IMR-90 (cell line): ENCODE measurements around the gene LINS1. TPM values are rescaled to one million over a fixed set of nuclear protein-coding genes. Genes with fewer than 3 reads are reported as not detected.

Experiments used
- ATAC-seq: fragments of 200-7000 bp; cut with Tn5 transposase; 2 replicates; pipeline ENCODE4 v1.9.1; 2020; ENCODE audit warnings: low read depth, mild to moderate bottlenecking, moderate library complexity
- BruUV-seq: library from RNA; stranded (reverse); fragments of 400-500 nt; replicated peaks from 2 replicates; lab custom pipeline; 2021; lab: Mats Ljungman, UMichigan
- CTCF ChIA-PET: fragments of 300-600 bp; formaldehyde crosslinking; extraction: SDS; loops from one replicate; lab custom pipeline; 2021; ENCODE audit warnings: antibody characterized with exemption; lab: Yijun Ruan, JAX
- POLR2A ChIA-PET: fragments of 300-600 bp; sonication (Branson Sonifier 250); formaldehyde crosslinking; loops from one replicate; lab custom pipeline; 2022; ENCODE audit warnings: antibody characterized with exemption; ENCODE audit not compliant: unreplicated experiment; lab: Charles Lee
- DNase-seq: peaks from one replicate; pipeline ENCODE4 v3.0.0; 2013
- H2AFZ ChIP-seq: replicated peaks from 2 replicates; pipeline ENCODE3; 2013; ENCODE audit warnings: low read length, mild to moderate bottlenecking; ENCODE audit not compliant: poor library complexity
- H2AK5ac ChIP-seq: 2 replicates; pipeline ENCODE4 v1.6.1; 2013; ENCODE audit warnings: low read depth, low read length, inconsistent platforms
- H2AK9ac ChIP-seq: replicated peaks from 2 replicates; pipeline ENCODE3; 2013; ENCODE audit warnings: mild to moderate bottlenecking, low read depth, low read length, moderate library complexity; ENCODE audit not compliant: poor library complexity
- H2BK120ac ChIP-seq: 2 replicates; pipeline ENCODE4 v1.6.1; 2013; ENCODE audit warnings: low read depth, low read length, inconsistent platforms
- H2BK15ac ChIP-seq: 3 replicates; pipeline ENCODE4 v1.6.1; 2013; ENCODE audit warnings: low read depth, low read length, inconsistent platforms
- H2BK20ac ChIP-seq: 2 replicates; pipeline ENCODE4 v1.6.1; 2013; ENCODE audit warnings: low read depth, mild to moderate bottlenecking, inconsistent platforms, low read length, moderate library complexity
- H2BK5ac ChIP-seq: 2 replicates; pipeline ENCODE4 v1.6.1; 2013; ENCODE audit warnings: mild to moderate bottlenecking, low read depth, low read length, inconsistent platforms; ENCODE audit not compliant: poor library complexity, severe bottlenecking
- H3K14ac ChIP-seq: replicated peaks from 2 replicates; pipeline ENCODE4 v1.6.1; 2013; ENCODE audit warnings: low read depth, low read length, inconsistent platforms
- H3K18ac ChIP-seq: 2 replicates; pipeline ENCODE4 v1.6.1; 2013; ENCODE audit warnings: low read depth, low read length, control low read depth
- H3K23ac ChIP-seq: 2 replicates; pipeline ENCODE4 v1.6.1; 2013; ENCODE audit warnings: low read depth, low read length, inconsistent platforms
- H3K27ac ChIP-seq: 2 replicates; pipeline ENCODE4 v1.5.1; 2013; ENCODE audit warnings: mild to moderate bottlenecking, control low read depth, low read length; ENCODE audit not compliant: insufficient read depth
- H3K27me3 ChIP-seq: 2 replicates; pipeline ENCODE4 v1.6.1; 2013; ENCODE audit warnings: low read length; ENCODE audit not compliant: control insufficient read depth, insufficient read depth
- H3K36me3 ChIP-seq: 2 replicates; pipeline ENCODE4 v1.6.1; 2013; ENCODE audit warnings: low read length, mixed read lengths; ENCODE audit not compliant: control insufficient read depth, insufficient read depth
- H3K4ac ChIP-seq: 2 replicates; pipeline ENCODE4 v1.6.1; 2013; ENCODE audit warnings: low read depth, low read length, inconsistent platforms
- H3K4me1 ChIP-seq: 2 replicates; pipeline ENCODE4 v1.6.1; 2013; ENCODE audit warnings: low read length, mixed read lengths; ENCODE audit not compliant: control insufficient read depth, insufficient read depth
- H3K4me2 ChIP-seq: 2 replicates; pipeline ENCODE4 v1.6.1; 2013; ENCODE audit warnings: low read depth, mild to moderate bottlenecking, control low read depth, low read length, moderate library complexity
- H3K4me3 ChIP-seq: 2 replicates; pipeline ENCODE4 v1.5.1; 2013; ENCODE audit warnings: low read depth, mild to moderate bottlenecking, control low read depth, low read length, moderate library complexity; ENCODE audit not compliant: insufficient read depth
- H3K56ac ChIP-seq: 2 replicates; pipeline ENCODE4 v1.6.1; 2013; ENCODE audit warnings: low read length, inconsistent platforms; ENCODE audit not compliant: insufficient read depth; ENCODE audit errors: extremely low read depth
- H3K79me1 ChIP-seq, 2 experiments: 2 replicates each; pipeline ENCODE4 v1.6.1; 2013; ENCODE audit warnings: low read length in 2 of 2, inconsistent platforms in 1 of 2, low read depth in 1 of 2
- H3K9ac ChIP-seq: 2 replicates; pipeline ENCODE4 v1.6.1; 2013; ENCODE audit warnings: low read depth, low read length, control low read depth
- H3K9me1 ChIP-seq: 2 replicates; pipeline ENCODE4 v1.6.1; 2013; ENCODE audit warnings: low read length, inconsistent platforms; ENCODE audit not compliant: insufficient read depth
- H3K9me3 ChIP-seq: 2 replicates; pipeline ENCODE4 v1.6.1; 2013; ENCODE audit warnings: low read length; ENCODE audit not compliant: control insufficient read depth, insufficient read depth
- H4K20me1 ChIP-seq: 2 replicates; pipeline ENCODE4 v1.6.1; 2013; ENCODE audit warnings: low read length, inconsistent platforms; ENCODE audit not compliant: insufficient read depth
- H4K5ac ChIP-seq: 2 replicates; pipeline ENCODE4 v1.6.1; 2013; ENCODE audit warnings: mild to moderate bottlenecking, low read depth, low read length, control low read depth
- H4K8ac ChIP-seq, 2 experiments: 2 replicates each; pipeline ENCODE4 v1.6.1; 2013; ENCODE audit warnings: low read depth in 2 of 2, low read length in 2 of 2, control low read depth in 1 of 2, inconsistent platforms in 1 of 2
- H4K91ac ChIP-seq: 2 replicates; pipeline ENCODE4 v1.6.1; 2013; ENCODE audit warnings: low read depth, low read length, inconsistent platforms; ENCODE audit not compliant: insufficient read depth
- BHLHE40 ChIP-seq: fragments of 150-350 bp; IDR thresholded peaks from 2 replicates; pipeline ENCODE4 v1.6.1; 2016; ENCODE audit warnings: mild to moderate bottlenecking, low read depth, low read length
- USF2 ChIP-seq: fragments of 150-350 bp; IDR thresholded peaks from 2 replicates; pipeline ENCODE4 v1.6.1; 2017; ENCODE audit warnings: mild to moderate bottlenecking, antibody characterized with exemption, low read length, low read depth
- WGBS, 2 experiments: methylation state at CpG; one replicate each; pipeline versions ENCODE4 v1.1.5 to v1.1.7; 2013; ENCODE audit warnings: missing lambda C conversion rate in 2 of 2; ENCODE audit not compliant: insufficient read length in 1 of 2; ENCODE audit errors: extremely low coverage in 2 of 2; 5-methylcytosine and 5-hydroxymethylcytosine counted together
- dilution Hi-C: fragments of 300-500 bp; cut with HindIII; formaldehyde crosslinking; loops from one replicate; pipeline ENCODE4 v1.14.3; 2018; ENCODE audit warnings: low sequenced_read_pairs; ENCODE audit not compliant: unreplicated experiment
- in situ Hi-C: fragments of 300-500 bp; cut with MboI; formaldehyde crosslinking; loops from 3 replicates; pipeline ENCODE4 v1.14.3; 2019; ENCODE audit warnings: low sequenced_read_pairs, inconsistent platforms, mixed read lengths
- intact Hi-C: fragments of 100-400 bp; cut with micrococcal nuclease; formaldehyde crosslinking; loops from 2 replicates; pipeline ENCODE4 v1.10.0; 2022
- polyA plus RNA-seq, 3 experiments: library from polyadenylated mRNA; depleted of rRNA; stranded (reverse); fragments of >200 nt; gene quantifications; 2 replicates each; pipeline ENCODE4 v1.2.3, GENCODE V29; 2012; ENCODE audit warnings: low replicate concordance in 1 of 3
- total RNA-seq: library from RNA; depleted of rRNA; stranded (reverse); fragments of >200 nt; gene quantifications from 2 replicates; pipeline ENCODE4 v1.2.3, GENCODE V29; 2012

The LINS1 gene
- total and polyA plus RNA-seq, 2 of the 4 experiments (the other 2 are of a cell fraction), result 6.9 to 10.6 TPM

DNA sequence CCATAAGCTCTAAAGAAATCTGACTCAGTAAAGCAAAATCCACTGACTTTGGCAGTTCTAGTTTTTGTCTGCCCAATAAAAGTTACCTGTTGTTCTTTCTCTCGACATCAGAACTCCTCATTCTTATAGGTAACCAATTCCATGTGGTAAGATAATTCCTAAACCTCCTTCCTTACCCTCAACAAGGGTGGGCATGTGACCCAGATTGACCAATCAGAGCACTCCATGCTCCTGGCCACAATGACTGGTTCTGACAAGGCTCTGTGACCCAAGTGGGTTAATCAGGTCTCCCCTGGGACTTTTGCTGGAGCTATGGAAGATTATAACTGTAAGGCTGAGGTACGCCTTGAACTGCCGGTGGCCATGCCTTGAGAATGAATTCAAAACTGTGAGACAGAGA, 31.7 kb downstream of the LINS1 start:
- H2AK9ac ChIP-seq, result no peak overlapping the region
- H3K9me3 ChIP-seq, result no peaks in the 10 kb centered on the region
- no peak overlapping the region for H4K8ac ChIP-seq
- no peak overlapping the region for H2AK5ac ChIP-seq
- no peak overlapping the region for H2BK5ac ChIP-seq
- H3K14ac ChIP-seq, result no peak overlapping the region
- BruUV-seq, result no TSS peak
- no peak overlapping the region for H2BK20ac ChIP-seq
- TF ChIP-seq BHLHE40 (no peak), USF2 (peak; percentile 88)
- no CpG with 5 or more reads among the region's 3 CpGs for WGBS, 2 experiments
- in situ Hi-C loops (no loop called here), intact Hi-C loops (no loop called here), dilution Hi-C loops (no loop called here)
- no peak overlapping the region for H2AFZ ChIP-seq
- H3K27ac ChIP-seq, result no peak overlapping the region
- H3K4me1 ChIP-seq, result 0 out of 2 replicates have a peak, but pooled peaks cover 2% of the 10 kb centered on the region
- no peak overlapping the region for H3K4me2 ChIP-seq
- no peak overlapping the region for H3K4me3 ChIP-seq
- no peak overlapping the region for H3K56ac ChIP-seq
- H4K5ac ChIP-seq, result no peak overlapping the region
- no peak overlapping the region for H4K91ac ChIP-seq
- ChIA-PET POLR2A (no interaction called here), CTCF (no interaction called here)
- no peak overlapping the region for H3K23ac ChIP-seq
- H3K36me3 ChIP-seq, result peaks cover 8% of the 10 kb centered on the region
- no peaks in the 10 kb centered on the region for H4K20me1 ChIP-seq
- H2BK15ac ChIP-seq, result no peak overlapping the region
- peak; percentile 5 for DNase-seq
- 0 out of 2 replicates have a peak, but pooled peaks have one; percentile 27 for ATAC-seq
- no peaks in the 10 kb centered on the region for H3K27me3 ChIP-seq
- H3K79me1 ChIP-seq, result no peaks in the 10 kb centered on the region; a peak in 2 of 4 replicates
- H3K18ac ChIP-seq, result no peak overlapping the region
- no peak overlapping the region for H2BK120ac ChIP-seq
- H3K4ac ChIP-seq, result no peak overlapping the region
- no peaks in the 10 kb centered on the region for H3K9me1 ChIP-seq
- H3K9ac ChIP-seq, result no peak overlapping the region
